Daoy (cell line): ENCODE results near the gene CATSPERB. TPM values are rescaled to one million over a fixed set of nuclear protein-coding genes. Genes with fewer than 3 reads are reported as not detected.
"Not testable (repeated sequence)": the region's sequence is repeated elsewhere in the genome, so short reads cannot be mapped to it uniquely, and the experiment has no call there.

Source experiments
- DNase-seq: peaks from one replicate; pipeline ENCODE4 v3.0.0-alpha.2; 2015; ENCODE audit warnings: low read depth
- total RNA-seq: library from RNA; depleted of rRNA; stranded (reverse); fragments of >200 nt; shearing (Covaris generic); gene quantifications from 2 replicates; pipeline ENCODE4 v1.2.3, GENCODE V29; 2014; rRNA removed

The CATSPERB gene
- total RNA-seq, 1 experiment from 2014 or later = not detected

DNA sequence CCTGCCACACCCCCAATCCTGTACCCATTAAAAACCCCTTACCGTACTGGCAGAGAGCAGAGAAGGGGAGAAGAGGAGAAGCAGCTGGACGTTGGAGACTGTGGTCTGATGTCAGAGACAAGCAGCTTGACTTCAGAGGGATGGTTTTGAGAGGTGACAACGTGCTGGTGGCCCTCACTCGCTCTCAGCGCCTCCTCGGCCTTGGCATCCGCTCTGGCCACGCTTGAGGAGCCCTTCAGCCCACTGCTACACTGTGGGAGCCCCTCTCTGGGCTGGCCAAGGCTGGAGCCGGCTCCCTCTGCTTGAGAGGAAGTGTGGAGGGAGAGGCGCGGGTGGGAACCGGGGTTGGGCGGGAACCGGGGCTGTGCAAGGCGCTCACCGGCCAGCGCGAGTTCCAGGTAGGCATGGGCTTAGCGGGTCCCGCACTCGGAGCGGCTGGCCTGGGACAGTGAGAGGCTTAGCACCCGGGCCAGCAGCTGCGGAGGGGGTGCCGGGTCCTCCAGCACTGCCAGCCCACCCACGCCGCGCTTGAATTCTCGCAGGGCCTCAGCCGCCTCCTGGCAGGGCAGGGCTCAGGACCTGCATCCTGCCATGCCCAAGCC is 154.2 kb downstream of the CATSPERB start:
- DNase-seq = no peak

- no peak for DNase-seq
Observed at GRCh38 chr14:91575469-91576208, 156.2 kb downstream of the CATSPERB start.

DNA sequence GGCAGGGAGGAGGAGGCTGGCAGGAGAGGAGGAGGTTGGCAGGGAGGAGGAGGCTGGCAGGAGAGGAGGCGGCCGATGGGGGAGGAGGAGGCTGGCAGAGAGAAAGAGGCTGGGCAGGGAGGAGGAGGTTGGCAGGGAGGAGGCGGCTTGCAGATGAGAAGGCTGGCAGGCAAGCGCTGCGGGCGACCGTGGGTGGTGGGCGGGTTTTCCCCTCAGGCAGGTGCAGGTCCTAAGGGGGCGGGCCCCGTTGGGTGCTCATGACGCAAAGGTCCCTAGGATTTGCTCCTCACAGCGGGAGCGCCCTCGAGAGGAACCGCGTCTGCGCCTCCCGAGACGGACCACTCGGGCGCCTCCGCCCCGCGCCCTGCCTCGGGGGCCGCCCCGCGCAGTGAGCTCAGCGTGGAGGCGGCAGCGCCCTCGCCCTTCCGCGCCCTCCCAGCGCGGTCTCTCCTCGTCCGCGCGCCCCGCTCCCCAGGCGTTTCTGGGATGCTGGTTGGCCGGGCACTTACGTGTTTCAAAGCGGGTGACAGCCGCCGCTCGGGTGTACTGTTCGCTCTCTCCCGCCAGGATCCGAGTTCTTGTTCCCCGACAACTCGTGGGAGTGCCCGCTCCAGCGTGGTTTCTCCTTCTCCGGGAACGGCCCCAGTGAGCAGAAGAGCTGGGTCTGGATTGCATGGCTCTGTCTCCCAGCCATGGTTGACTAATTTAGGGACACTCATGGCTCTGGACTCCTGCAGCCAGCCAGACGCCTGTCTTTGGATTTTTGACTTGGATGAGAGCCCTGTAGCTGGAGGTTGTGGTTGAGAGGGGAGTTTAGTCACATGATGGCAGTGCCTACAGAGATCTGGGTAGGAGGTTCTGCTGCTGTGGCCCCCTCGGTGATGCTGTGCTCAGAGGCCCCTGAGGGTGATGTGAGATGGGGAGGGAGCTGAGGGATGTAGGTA is 157.7 kb downstream of the CATSPERB start:
- DNase-seq = peak; percentile 67

DNA sequence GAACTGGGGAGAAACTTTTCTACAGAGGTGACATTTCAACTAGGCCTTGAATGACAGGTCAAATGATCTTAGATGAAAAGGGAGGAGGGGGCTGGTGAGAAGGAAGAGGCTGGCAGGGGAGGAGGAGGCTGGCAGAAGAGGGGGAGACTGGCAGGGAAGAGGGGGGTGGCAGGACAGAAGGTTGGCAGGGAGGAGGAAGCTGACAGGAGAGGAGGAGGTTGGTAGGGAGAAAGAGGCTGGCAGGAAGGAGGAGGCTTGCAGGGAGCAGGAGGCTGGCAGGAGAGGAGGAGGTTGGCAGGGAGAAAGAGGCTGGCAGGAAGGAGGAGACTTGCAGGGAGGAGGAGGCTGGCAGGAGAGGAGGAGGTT is 158.4 kb downstream of the CATSPERB start:
- DNase-seq = no peak

- no peak for DNase-seq
Observed at GRCh38 chr14:91570021-91570420, 161.9 kb downstream of the CATSPERB start.

- no peak for DNase-seq
Observed at GRCh38 chr14:91569301-91569700, 162.6 kb downstream of the CATSPERB start.

- DNase-seq = no peak
Observed at GRCh38 chr14:91568626-91569025, 163.3 kb downstream of the CATSPERB start.

DNA sequence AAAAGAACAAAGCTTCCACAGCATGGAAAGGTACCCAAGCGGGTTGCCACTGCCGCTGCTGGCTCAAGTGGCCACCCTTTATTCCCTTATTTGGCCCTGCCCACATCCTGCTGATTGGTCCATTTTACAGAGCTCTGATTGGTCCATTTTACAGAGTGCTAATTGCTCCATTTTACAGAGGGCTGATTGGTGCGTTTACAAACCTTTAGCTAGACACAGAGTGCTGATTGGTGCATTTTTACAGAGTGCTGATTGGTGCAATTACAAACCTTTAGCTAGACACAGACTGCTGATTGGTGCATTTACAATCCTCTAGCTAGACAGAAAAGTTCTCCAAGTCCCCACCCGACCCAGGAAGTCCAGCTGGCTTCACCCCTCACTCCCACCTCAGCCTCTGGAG is 164.1 kb downstream of the CATSPERB start:
- not testable (repeated sequence) for DNase-seq

- DNase-seq = no peak
Observed at GRCh38 chr14:91555531-91555930, 176.4 kb downstream of the CATSPERB start.

DNA sequence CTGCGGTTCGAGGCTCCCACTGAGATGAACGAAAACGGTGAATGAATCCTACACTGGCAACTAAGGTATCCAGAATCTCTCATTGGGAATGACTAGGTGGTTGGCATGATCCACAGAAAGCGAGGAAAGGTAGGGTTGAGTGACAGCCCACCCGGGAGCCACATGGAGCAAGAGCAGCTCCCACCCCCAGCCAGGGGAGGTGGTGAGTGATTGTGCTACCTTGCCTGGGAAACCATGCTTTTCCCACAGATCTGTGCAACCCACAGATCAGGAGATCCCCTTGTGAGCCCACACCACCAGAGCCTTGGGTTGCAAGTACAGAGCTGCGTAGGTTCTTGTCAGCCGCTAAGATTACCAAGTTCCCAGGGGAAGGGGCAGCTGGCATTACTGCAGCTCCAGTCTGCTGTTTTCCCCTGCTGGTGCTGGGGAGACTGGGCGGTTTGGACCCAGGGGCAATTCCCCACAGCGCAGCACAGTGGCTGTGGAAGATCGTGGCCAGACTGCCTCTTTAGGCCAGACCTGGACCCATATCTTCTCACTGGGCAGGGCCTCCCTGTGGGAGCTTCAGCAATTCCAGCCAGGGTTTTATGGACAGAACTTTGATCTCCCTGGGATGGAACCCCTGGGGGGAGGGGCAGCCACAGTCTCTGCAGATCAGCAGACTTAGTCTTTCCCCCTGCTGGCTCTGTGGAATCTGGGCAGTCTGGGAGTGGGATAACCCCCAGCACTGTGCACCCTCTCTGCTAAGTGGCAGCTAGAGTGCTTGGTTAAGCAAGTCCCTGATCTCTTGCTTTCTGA is 177.2 kb downstream of the CATSPERB start:
- DNase-seq = no peak

DNA sequence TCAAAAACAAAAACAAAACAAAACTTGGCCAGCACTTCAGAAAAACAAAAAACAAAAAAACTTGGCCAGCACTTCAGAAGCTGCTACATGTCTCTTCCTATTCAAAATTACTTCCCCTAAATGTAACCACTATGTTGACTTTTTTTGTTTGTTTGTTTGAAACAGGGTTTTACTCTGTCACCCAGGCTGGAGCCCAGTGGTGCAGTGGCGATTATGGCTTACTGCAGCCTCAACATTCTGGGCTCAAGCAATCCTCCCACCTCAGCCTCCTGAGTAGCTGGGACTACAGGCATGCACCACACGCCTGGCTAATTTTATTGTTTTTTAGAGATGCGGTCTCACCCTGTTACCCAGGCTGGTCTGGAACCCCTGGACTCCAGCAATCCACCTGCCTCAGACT is 183.8 kb downstream of the CATSPERB start:
- no peak for DNase-seq

DNA sequence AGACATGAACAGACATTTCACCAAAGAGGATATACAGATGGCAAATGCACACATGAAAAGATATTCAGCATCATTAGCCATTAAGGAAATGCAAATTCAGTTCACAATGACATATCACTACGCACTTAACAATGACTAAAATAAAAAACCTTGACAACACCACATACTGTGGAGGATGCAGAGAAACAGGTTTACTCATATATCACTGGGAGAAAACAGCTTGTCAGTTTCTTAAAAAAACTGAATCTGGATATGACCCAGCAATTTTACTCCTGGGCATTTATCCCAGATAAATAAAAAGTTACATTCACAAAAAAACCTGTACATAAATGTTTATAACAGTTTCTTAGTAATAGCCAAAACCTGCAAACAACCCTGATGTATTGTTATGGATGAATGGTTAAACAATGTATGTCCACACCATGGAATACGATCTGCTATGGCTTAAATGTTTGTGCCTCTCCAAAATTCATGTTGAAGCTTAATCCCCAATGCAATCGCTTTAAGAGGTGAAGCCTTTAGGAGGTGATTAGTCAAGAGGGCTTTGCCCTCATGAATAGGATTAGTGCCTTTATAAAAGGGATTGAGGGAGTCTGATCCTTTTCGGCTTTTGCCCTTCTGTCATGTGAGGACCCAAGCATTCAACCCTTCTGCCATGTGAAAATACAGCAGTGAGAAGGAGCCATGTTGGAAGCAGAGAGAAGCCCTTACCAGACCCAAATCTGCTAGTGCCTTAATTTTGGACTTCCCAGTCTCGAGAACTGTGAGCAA is 185.8 kb downstream of the CATSPERB start:
- no peak for DNase-seq

DNA sequence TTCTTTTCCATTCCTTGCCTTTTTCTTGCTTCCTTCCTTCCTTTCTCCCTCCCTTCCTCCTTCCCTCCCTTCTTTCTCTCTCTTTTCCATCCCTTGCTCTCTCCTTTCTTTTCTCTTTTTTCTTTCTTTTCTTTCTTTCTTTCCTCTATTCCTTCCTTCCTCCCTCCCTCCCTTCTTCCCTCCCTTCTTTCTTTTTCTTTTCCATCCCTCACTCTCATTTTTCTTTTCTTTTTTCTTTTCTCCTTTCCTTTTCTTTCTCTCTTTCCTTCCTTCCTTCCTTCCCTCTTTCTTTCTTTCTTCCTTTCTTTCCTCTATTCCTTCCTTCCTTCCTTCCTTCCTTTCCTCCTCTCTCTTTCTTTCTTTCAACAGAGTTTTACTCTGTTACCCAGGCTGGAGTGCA is 186.7 kb downstream of the CATSPERB start:
- DNase-seq = no peak

GRCh38 chr14:91536327-91536726 is 195.6 kb downstream of the CATSPERB start:
- no peak for DNase-seq

- not testable (repeated sequence) for DNase-seq
Observed at GRCh38 chr14:91534059-91534458, 197.8 kb downstream of the CATSPERB start.

GRCh38 chr14:91533623-91534022 is 198.3 kb downstream of the CATSPERB start:
- no peak for DNase-seq

Other genes starting within 250 kb of the CATSPERB start
- gene PPP4R3A, start 221.8 kb downstream of the CATSPERB start, total RNA-seq = 71.0 and 78.3 TPM in 2 replicates
- 3.1 and 5.7 TPM in 2 replicates for gene TC2N, start 135.4 kb upstream of the CATSPERB start, total RNA-seq
- gene FBLN5, start 215.6 kb upstream of the CATSPERB start, total RNA-seq = 0.18 and 0.57 TPM in 2 replicates